ENCODE measurements around the gene TMEM242.

- TF ChIP-seq CTCF (IDR thresholded peaks at IDR 0.05; ENCODE audit: low read depth, low read length, poor library complexity, severe bottlenecking) (no peak), EZH2phosphoT487 (IDR thresholded peaks at IDR 0.05; ENCODE audit: borderline replicate concordance, low read length) (no peak)
These were observed 77.9 kb downstream of the TMEM242 start for GRCh38 chr6:157245436-157245835.

All from DOHH2 (cell line).